Lung (tissue), 12 donors: Measurements from ENCODE around the gene RAB40A. TPM values are rescaled to one million over a fixed set of nuclear protein-coding genes. Genes with fewer than 3 reads are reported as not detected.

Experiments
- ATAC-seq: fragments of 200-7000 bp; cut with Tn5 transposase; one replicate; pipeline ENCODE4 v1.9.1; 2020; ENCODE audit warnings: moderate number of reproducible peaks; ENCODE audit not compliant: insufficient read depth, low FRiP score
- DNase-seq, 3 donors: peaks; one replicate each; pipeline ENCODE4 v3.0.0-alpha.2; 2013 to 2017
- H3K27ac ChIP-seq, 2 donors: one replicate each; pipeline ENCODE4 v1.5.1; 2013; ENCODE audit warnings: mild to moderate bottlenecking in 2 of 2, moderate library complexity in 2 of 2, control low read depth in 1 of 2, inconsistent platforms in 1 of 2, low read depth in 1 of 2, low read length in 1 of 2
- H3K27me3 ChIP-seq, 3 donors: one replicate each; pipeline ENCODE4 v1.5.1; 2013; ENCODE audit warnings: low read length in 2 of 3; ENCODE audit not compliant: control insufficient read depth in 3 of 3, insufficient read depth in 3 of 3
- H3K36me3 ChIP-seq, 4 donors: one replicate each; pipeline ENCODE4 v1.5.1; 2013; ENCODE audit warnings: low read length in 4 of 4, mild to moderate bottlenecking in 1 of 4, moderate library complexity in 1 of 4; ENCODE audit not compliant: control insufficient read depth in 4 of 4, insufficient read depth in 4 of 4
- H3K4me1 ChIP-seq, 5 donors: one replicate each; pipeline ENCODE4 v1.5.1; 2013; ENCODE audit warnings: low read length in 5 of 5, mild to moderate bottlenecking in 2 of 5, moderate library complexity in 1 of 5; ENCODE audit not compliant: control insufficient read depth in 5 of 5, insufficient read depth in 5 of 5
- H3K4me3 ChIP-seq: one replicate; pipeline ENCODE4 v1.5.1; 2013; ENCODE audit warnings: mild to moderate bottlenecking, control low read depth, moderate library complexity
- H3K9ac ChIP-seq, 2 donors: one replicate each; pipeline ENCODE4 v1.5.1; 2013; ENCODE audit warnings: low read length in 2 of 2, control low read depth in 1 of 2; ENCODE audit not compliant: insufficient read depth in 1 of 2
- H3K9me3 ChIP-seq, 4 donors: one replicate each; pipeline ENCODE4 v1.5.1; 2013; ENCODE audit warnings: low read length in 3 of 4, mild to moderate bottlenecking in 1 of 4, moderate library complexity in 1 of 4; ENCODE audit not compliant: control insufficient read depth in 4 of 4, insufficient read depth in 3 of 4
- WGBS, 2 donors: extraction: QIAGEN DNeasy Blood & Tissue Kit; methylation state at CpG; one replicate each; pipeline ENCODE4 v1.1.7; 2013; 5-methylcytosine and 5-hydroxymethylcytosine counted together
- polyA plus RNA-seq, 2 donors: library from polyadenylated mRNA; stranded (reverse); fragments of 200-250 nt; gene quantifications; one replicate each; pipeline ENCODE4 v1.2.1, GENCODE V29; 2013
- total RNA-seq, 2 donors: library from RNA; depleted of rRNA in 1 of 2; stranded (reverse); fragments of >200 nt in 1 of 2; gene quantifications; one replicate each; pipeline ENCODE4 v1.2.1, GENCODE V29; 2014 to 2021
- TF ChIP-seq, protein P1 (sequence below): IDR thresholded peaks from 2 replicates; pipeline ENCODE4 v1.5.1; 2012; ENCODE audit warnings: mild to moderate bottlenecking; ENCODE audit errors: control extremely low read depth, extremely low read depth
- donor health status: control.
- donor health status: control.
- donor health status: Bipolar disorder and iron deficiency.
- donor health status: healthy.
- donor health status: DM: yes; HTN: yes; CAD: no.

The RAB40A gene
- total and polyA plus RNA-seq, 4 donors: 0.06 to 1.1 (median 0.24) TPM

DNA sequence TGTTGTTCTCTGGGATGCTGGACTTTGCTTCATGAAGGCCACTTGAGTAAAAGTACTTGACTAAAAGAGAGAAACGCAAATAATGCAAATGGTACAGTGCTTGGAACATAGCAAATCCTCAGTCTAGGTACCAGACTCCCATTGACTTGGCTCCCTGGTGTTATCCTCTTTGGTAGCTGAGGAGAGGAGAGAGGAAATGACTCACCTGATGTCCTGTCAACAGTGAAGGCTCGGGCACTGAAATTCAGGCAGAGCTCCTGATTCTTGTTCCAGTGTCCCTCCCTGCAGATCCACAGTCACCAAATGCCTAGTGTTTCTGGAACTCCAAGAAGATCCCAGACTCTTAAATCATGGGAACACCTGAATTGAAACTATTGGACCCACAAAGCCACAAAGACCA, 43.5 kb upstream of the RAB40A start:
- Histone ChIP-seq H3K9me3 (no peaks in the 10 kb centered on the region), H3K36me3 (no peaks in the 10 kb centered on the region), H3K27me3 (peaks cover 0 to 39% (median 4%) of the 10 kb centered on the region in 3 donors), H3K9ac (no peak overlapping the region), H3K27ac (no peak overlapping the region), H3K4me1 (no peaks in the 10 kb centered on the region), H3K4me3 (no peak overlapping the region)
- TF ChIP-seq, protein P1, sequence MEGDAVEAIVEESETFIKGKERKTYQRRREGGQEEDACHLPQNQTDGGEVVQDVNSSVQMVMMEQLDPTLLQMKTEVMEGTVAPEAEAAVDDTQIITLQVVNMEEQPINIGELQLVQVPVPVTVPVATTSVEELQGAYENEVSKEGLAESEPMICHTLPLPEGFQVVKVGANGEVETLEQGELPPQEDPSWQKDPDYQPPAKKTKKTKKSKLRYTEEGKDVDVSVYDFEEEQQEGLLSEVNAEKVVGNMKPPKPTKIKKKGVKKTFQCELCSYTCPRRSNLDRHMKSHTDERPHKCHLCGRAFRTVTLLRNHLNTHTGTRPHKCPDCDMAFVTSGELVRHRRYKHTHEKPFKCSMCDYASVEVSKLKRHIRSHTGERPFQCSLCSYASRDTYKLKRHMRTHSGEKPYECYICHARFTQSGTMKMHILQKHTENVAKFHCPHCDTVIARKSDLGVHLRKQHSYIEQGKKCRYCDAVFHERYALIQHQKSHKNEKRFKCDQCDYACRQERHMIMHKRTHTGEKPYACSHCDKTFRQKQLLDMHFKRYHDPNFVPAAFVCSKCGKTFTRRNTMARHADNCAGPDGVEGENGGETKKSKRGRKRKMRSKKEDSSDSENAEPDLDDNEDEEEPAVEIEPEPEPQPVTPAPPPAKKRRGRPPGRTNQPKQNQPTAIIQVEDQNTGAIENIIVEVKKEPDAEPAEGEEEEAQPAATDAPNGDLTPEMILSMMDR: no peak
- ATAC-seq: no peak
- no peak for DNase-seq
- WGBS, 2 donors: 49 to 89% methylated on average over 2 of the region's 2 CpGs

- Histone ChIP-seq H3K4me1 (peaks cover 0 to 2% (median 0%) of the 10 kb centered on the region in 5 donors), H3K27ac (no peak overlapping the region), H3K9ac (no peak overlapping the region), H3K27me3 (peaks cover 0 to 33% (median 9%) of the 10 kb centered on the region in 3 donors), H3K36me3 (no peaks in the 10 kb centered on the region), H3K4me3 (no peak overlapping the region), H3K9me3 (no peaks in the 10 kb centered on the region)
- WGBS, 2 donors: 52 to 89% methylated on average over 1 of the region's 1 CpG
- no peak for ATAC-seq
- TF ChIP-seq, protein P1: no peak
- DNase-seq: no peak
Observed at GRCh38 chrX:103560256-103560655, 41.0 kb upstream of the RAB40A start.

- no peak overlapping the region for H3K27ac ChIP-seq
- no peaks in the 10 kb centered on the region for H3K9me3 ChIP-seq
- peaks cover 0 to 6% (median 2%) of the 10 kb centered on the region in 5 donors for H3K4me1 ChIP-seq
Observed at GRCh38 chrX:103556963-103557612, 37.8 kb upstream of the RAB40A start.

More at GRCh38 chrX:103556963-103557612, 37.8 kb upstream of the RAB40A start:
- Histone ChIP-seq H3K36me3 (no peaks in the 10 kb centered on the region), H3K9ac (no peak overlapping the region), H3K4me3 (no peak overlapping the region), H3K27me3 (peaks cover 0 to 27% (median 10%) of the 10 kb centered on the region in 3 donors)
- WGBS, 2 donors: 46 to 74% methylated on average over 2 of the region's 2 CpGs
- ATAC-seq (no peak), DNase-seq (no peak)
- TF ChIP-seq, protein P1: no peak
